Frontal cortex (tissue), 4 donors: ENCODE data around the gene MTHFR. TPM values are rescaled to one million over a fixed set of nuclear protein-coding genes. Genes with fewer than 3 reads are reported as not detected.

Experiments
- DNase-seq, 2 donors: peaks; one replicate each; pipeline ENCODE4 v3.0.0; 2012; ENCODE audit warnings: low spot score in 2 of 2
- FAIRE-seq: peaks from 2 replicates; lab custom pipeline; 2012; peaks lifted over from hg19 to GRCh38; lab: Jason Lieb, UNC
- total RNA-seq: library from RNA; depleted of rRNA; stranded (reverse); fragments of >200 nt; gene quantifications from one replicate; pipeline ENCODE4 v1.2.3, GENCODE V29; 2014
- donor health status: control.
- donor health status: control.
- donor health status: control.

Gene MTHFR
- 24.5 TPM for total RNA-seq

- FAIRE-seq (no peak), DNase-seq (peak; percentile 96 to 97)
Measured at GRCh38 chr1:11805422-11806306, at the start of gene MTHFR, which contains the start of gene CLCN6. MTHFR (minus strand) TSS chr1:11805964; CDS start chr1:11803116, 2,848 bp downstream. CLCN6 (plus strand) TSS chr1:11806191; CDS start chr1:11806263, 72 bp downstream.

GRCh38 chr1:11855430-11855829 is 49.7 kb upstream of the MTHFR start:
- FAIRE-seq (no peak), DNase-seq (no peak)

DNA sequence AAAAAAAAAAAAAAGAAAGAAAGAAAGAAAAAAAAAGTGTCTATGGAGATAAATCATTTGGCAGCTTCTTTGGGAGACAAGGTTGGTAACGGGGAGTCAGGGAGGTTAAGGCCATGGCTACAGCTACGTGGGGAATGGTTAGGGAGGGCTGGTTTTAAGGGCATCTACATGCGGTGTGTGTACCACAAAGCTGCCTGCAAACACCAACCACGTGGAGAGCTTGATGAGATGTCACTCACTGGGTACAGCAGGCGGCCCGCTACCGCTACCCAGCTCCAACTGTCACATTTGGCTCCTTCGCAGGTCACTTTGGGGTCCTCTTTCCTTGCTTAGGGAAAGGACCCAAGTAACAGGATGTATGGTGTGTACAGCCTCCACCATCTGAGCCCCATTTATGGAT is 48.8 kb upstream of the MTHFR start:
- FAIRE-seq (no peak), DNase-seq (no peak)

- FAIRE-seq (no peak), DNase-seq (no peak)
Measured at GRCh38 chr1:11851180-11851579, 45.4 kb upstream of the MTHFR start.

DNA sequence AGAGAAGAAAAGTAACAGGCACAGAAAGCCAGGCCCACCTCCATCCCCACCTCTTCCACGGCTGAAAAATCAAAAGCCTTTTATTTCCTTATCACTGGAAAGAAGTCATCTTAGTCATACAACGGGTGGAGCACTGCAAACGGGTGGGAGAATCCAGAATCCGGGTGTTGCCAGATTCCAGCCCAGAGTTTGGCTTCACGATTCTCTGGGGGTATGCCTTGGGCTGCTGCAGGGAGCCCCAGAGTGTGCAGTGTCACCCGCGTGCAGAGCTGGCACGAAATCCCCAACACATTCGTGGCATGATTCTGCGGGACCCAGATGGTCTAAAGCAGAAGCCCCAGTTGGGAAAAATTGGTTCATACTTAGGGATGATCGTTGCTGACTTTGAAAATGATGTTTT is 44.4 kb upstream of the MTHFR start:
- no peak for DNase-seq
- no peak for FAIRE-seq

DNA sequence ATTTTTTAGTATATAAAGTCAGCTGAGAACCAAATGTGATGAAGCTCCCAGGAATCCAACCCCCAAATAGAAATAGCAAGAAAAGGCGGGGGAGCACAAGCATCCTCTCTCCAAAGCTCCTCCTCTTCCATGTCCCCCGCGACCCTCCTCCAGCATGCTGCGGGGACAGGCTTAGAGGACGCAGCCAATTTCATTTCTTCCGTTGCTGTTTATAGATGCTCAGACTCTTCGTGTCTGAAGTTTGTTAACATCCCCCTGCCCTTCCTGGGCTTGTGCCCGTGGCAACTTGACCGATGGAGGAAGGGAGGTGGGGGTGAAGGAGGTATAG is 42.6 kb upstream of the MTHFR start:
- DNase-seq (no peak), FAIRE-seq (no peak)

DNA sequence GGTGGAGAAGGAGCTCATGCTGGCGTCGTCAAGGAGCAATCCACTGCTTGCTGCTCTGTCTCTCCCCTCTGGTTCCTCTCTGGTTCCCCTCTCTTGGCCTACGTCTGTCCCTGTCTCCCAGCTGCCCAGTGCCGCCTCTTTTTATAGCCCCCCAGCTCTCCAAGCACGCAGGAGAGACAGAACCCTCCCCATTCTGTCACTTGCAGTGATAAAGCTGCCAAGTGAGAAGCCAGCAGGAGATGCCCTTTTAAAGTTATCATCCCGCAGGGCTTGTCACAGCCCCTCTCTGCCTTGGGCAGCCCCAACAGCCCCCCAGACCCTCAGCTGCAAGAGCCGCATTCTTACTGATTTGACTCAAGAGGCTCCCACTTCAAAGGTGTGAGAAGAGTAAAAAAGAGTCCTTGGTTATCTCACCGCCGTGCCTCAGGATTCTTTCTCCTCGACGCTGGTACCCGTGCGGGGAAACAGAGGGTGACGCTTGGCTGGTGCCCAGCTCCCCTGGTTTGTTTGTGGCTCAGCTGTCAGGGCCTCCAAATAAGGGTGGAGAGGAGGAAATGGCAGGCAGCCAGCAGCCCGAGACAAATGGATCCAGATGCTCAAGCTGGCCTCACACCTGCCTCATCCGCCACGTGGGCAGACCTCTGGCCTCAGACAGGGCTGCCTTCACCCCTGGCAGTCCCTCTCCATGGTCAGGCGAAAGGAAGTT is 42.1 kb upstream of the MTHFR start, which contains the start of gene NPPA:
TSS of gene NPPA (minus strand) at position 117 of the 706 bp plus-strand sequence. CDS start at position 18, 99 bp downstream.
- peak in 1 of 2 donors; percentile 48 for DNase-seq

DNA sequence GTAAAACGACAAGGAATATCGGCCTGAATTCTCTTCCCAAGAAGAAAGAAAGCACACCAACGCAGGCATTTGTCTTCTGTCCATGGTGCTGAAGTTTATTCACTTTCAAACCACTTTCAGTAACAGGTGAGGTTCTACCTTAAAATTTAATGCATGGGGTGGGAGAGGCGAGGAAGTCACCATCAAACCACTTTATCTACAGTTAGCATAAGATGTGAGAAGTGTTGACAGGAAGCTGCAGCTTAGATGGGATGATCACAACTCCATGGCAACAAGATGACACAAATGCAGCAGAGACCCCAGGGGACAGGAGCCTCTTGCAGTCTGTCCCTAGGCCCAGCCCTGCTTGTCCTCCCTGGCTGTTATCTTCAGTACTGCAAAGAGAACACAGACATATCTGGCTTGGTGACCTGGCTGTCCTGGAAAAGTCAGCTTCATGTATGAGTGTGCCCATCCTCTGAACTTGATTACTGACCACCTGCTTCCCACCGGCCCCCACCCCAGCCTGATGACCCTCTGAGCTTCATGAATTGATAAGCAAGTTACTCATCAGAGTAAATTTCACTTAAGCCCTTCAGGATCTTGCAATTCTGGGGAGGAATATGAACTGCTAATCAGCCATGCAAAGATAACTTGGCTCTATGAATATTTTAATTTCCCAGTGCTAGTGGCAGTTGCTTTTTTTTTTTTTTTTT is 40.0 kb upstream of the MTHFR start:
- no peak for FAIRE-seq
- no peak for DNase-seq

More for the DNA sequence above, 42.1 kb upstream of the MTHFR start, which contains the start of gene NPPA:
- FAIRE-seq = no peak

DNA sequence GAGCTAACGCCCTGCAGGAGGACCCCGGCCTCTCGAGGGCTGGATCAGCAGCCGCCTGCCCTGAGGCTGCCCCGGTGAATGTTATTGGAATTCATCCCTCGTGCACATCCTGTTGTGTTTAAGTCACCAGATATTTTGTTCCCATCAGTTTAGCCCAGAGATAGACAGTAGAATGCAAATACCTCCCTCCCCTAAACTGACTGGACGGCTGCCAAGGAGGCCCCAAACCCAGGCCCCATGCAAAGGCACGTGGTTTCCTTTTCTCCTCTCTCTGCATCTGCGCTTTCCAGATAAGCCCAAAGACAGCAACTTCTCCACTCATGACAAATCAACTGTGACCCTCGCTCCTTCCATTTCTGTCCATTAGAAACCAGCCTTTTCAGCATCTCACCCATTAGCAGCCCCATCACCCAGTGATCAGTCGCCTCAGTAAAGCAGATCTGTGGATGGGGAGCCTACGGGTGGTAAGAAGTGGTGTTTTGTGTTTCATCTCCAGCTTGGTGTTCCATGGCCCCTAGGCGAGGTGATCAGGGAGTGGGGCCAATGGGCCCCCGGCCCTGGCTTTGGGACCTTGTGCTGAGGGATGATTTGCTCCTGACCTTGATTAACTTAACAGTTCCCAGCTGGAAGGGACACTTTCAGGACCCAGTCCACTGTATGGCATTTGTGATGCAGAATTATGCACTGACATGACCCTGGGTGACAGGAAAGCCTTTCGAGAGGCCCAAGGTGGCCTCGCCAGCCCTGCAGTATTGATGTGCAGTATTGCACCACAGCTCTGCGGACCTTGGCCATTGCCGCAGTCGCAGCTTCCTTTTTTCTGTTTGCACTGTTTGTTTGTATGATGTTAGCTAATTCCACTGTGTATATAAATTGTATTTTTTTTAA is 36.6 kb upstream of the MTHFR start:
- DNase-seq (no peak), FAIRE-seq (no peak)

- DNase-seq (peak in 1 of 2 donors; percentile 46), FAIRE-seq (no peak)
Measured at GRCh38 chr1:11841245-11842153, 35.7 kb upstream of the MTHFR start.

- FAIRE-seq = no peak
- no peak for DNase-seq
Measured at GRCh38 chr1:11839727-11840705, 34.3 kb upstream of the MTHFR start.

DNA sequence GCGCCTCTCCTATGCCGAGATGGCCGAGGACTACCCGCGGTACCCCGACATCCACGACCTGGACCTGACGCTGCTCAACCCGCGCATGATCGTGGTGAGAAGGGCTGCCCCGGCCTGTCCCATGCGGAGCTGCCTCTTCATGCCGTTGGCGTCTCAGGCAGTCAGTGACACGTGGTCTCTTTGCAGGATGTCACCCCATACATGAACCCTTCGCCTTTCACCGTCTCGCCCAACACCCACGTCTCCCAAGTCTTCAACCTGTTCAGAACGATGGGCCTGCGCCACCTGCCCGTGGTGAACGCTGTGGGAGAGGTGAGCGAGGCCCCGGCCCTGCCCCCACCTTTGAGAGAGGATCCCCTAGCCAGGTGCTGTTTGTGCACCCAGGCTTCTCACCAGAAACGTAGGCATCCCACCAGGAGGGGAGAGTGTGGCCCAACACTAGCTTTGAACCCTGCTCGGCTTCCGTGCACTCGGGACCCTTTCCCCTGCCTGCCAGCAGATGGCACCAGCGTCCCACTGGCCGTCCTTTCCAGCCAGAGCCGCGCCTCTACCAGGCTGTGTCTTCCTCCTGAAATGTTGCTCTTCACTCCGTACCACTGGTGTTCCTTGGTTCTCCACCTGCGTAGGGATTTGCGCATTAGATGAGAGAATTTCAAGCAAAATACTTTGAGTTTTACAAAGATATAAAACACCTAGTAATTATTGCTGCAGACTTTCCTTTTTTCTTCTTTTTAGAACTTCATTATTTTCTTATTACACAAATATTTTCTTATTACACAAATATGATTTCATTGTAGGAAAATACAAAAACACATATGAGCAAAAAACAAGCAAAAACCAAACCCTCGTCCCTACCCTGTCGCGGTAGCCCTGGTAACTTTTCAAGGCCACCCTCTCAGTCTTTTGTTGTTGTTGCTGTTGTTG is 32.8 kb upstream of the MTHFR start:
- FAIRE-seq = no peak
- DNase-seq = peak; percentile 76 to 92

DNA sequence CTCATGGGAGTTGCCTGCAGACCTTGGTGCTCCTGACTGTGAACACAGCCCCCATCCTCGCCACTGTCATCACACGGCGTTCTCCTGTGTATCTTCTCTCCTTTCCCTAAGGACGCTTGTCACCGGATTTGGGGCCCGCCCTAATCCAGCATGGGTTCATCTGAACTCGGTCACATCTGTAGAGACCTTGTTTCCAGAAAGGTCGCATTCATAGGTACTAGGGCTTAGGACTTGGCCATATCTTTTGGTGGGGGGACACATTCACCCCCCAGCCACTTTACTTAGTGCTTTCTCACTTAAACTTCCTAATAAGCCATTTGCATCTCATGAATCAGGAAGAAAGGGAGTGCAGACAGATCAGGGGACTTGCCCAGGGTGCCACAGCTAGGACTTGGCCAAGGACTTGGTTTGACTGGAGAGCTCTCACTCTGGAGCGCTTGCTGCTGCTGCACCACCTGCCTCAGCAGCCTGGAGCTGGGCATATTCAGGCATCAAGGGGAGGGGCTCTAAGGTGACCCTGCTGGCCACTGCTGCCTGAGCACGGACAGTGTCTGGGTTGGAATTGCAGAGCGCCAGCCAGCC is 32.1 kb upstream of the MTHFR start:
- FAIRE-seq = no peak
- no peak for DNase-seq

- no peak for FAIRE-seq
- no peak for DNase-seq
Measured at GRCh38 chr1:11836955-11837766, 31.4 kb upstream of the MTHFR start.
